ENCODE measurements around the gene FUBP1. TPM values are rescaled to one million over a fixed set of nuclear protein-coding genes. Genes with fewer than 3 reads are reported as not detected.

Gene FUBP1
- total and polyA plus RNA-seq, 9 of the 15 experiments (the other 6 are each of a cell fraction or from before 2014, with no cell fraction given), result 104 to 294 (median 213) TPM

GRCh38 chr1:78003882-78004718 lies 25.2 kb upstream of the FUBP1 start (continued):
- TF ChIP-seq MYNN (IDR thresholded peaks at IDR 0.05) (0 out of 2 replicates have a peak, but pooled peaks have one; percentile 21), MYNN (CRISPR knock-in tag; IDR thresholded peaks at IDR 0.05) (no peak), ARHGAP35 (IDR thresholded peaks at IDR 0.05; ENCODE audit: partially characterized antibody) (peak; percentile 94), NR2F6 (CRISPR knock-in tag; IDR thresholded peaks at IDR 0.05) (peak; percentile 99), SOX6 (IDR thresholded peaks at IDR 0.05) (peak; percentile 44; the same call in 1 of the 2 replicates), MTA3 (IDR thresholded peaks at IDR 0.05; ENCODE audit: borderline replicate concordance) (no peak), ZNF232 (CRISPR knock-in tag; IDR thresholded peaks at IDR 0.05) (no peak), NFE2 (IDR thresholded peaks at IDR 0.05; ENCODE audit: low read depth) (no peak), RFX1 (IDR thresholded peaks at IDR 0.05) (peak; percentile 51; the same call in 1 of the 2 replicates), MTF1 (CRISPR knock-in tag; IDR thresholded peaks at IDR 0.05; ENCODE audit: borderline replicate concordance) (peak; percentile 38; the same call in 1 of the 2 replicates), SMC3 (conservative IDR thresholded peaks at IDR 0.05; ENCODE audit: insufficient read depth, low read depth, low read length) (0 out of 2 replicates have a peak, but pooled peaks have one; percentile 12), POLR2AphosphoS2 (IDR thresholded peaks at IDR 0.05; ENCODE audit: low read length) (peak; percentile 99), CHD4 (IDR thresholded peaks at IDR 0.05; ENCODE audit: insufficient read depth, insufficient replicate concordance, low read depth, low read length, poor library complexity, severe bottlenecking) (no peak), HNRNPL (IDR thresholded peaks at IDR 0.05; ENCODE audit: low read depth, low read length) (peak; percentile 97), LARP7 (IDR thresholded peaks at IDR 0.05) (no peak), ZNF407 (IDR thresholded peaks at IDR 0.05; ENCODE audit: low read depth) (no peak), GTF2E2 (tag; IDR thresholded peaks at IDR 0.05) (peak; percentile 100), PRMT5 (CRISPR knock-in tag; IDR thresholded peaks at IDR 0.05) (no peak), RBM14 (IDR thresholded peaks at IDR 0.05; ENCODE audit: borderline replicate concordance, insufficient read depth, low read depth, low read length) (no peak), THRAP3 (IDR thresholded peaks at IDR 0.05; ENCODE audit: borderline replicate concordance) (peak; percentile 93; the same call in 1 of the 2 replicates), SMARCE1 (IDR thresholded peaks at IDR 0.05) (no peak), YBX1 (IDR thresholded peaks at IDR 0.05) (no peak)
